ENCODE results near the gene PHF8.

DNA sequence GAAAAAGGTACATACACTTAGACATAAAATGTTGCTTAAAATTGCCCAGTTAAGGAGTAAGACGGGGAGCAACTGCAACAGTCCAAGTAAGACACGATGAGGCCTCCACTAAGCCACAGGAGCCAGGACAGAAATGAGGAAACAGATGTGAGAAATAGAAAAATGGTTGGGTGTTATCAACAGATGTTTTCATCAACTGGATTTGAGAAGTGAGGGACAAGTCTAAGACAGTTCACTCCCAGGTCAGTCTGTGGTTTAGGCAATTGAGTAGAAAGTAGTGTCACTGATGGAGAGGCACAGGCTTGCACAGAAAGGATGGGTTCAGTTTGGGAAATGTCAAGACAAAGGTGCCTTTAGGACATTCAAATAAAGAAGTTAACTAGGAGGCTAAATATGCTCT lies 23.5 kb upstream of the PHF8 start:
- no peak for TF ChIP-seq CTCF (IDR thresholded peaks at IDR 0.05; ENCODE audit: low read depth, low read length, missing input control)
- TF ChIP-seq, protein P1, sequence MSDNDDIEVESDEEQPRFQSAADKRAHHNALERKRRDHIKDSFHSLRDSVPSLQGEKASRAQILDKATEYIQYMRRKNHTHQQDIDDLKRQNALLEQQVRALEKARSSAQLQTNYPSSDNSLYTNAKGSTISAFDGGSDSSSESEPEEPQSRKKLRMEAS (IDR thresholded peaks at IDR 0.05) = no peak
- TF ChIP-seq ATF3 (IDR thresholded peaks at IDR 0.05) = no peak
- TF ChIP-seq YY1 (IDR thresholded peaks at IDR 0.05) = no peak
- no peak for TF ChIP-seq EGR1 (IDR thresholded peaks at IDR 0.05; ENCODE audit: low read depth in 2 of 2)
- TF ChIP-seq RXRA (IDR thresholded peaks at IDR 0.05) = no peak
- TF ChIP-seq TAF1 (conservative IDR thresholded peaks at IDR 0.05) = no peak
- no peak for TF ChIP-seq SP1 (IDR thresholded peaks at IDR 0.05)

All from liver (tissue), 3 donors.